Measurements from ENCODE around the gene UBE2C.

The UBE2C gene

DNA sequence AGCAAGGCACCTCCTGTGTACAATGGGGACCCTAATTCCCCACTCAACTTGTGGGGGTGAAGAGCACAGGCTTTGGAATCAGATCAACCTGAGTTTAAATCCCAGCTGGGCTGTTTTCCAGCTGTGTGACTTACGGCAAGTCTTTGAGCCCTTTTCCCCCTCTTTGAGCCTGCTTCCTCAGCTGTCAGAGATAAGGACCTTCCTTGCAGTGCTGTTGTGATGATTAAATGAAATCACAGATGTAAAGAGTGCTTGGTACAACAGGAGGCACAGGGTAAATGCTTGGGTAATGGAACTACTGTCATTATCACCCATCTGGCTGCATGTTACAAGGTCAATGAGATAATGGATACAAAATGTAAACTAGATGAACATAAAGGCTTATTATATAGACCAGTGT lies 24.4 kb downstream of the UBE2C start:
- Histone ChIP-seq H3K4me1 (ENCODE audit: control insufficient read depth, insufficient read depth, low read length) (peaks cover 20% of the 10 kb centered on the region), H3K9ac (ENCODE audit: low read length) (no peak overlapping the region), H3K36me3 (ENCODE audit: control insufficient read depth, insufficient read depth, low read length) (peaks cover 6% of the 10 kb centered on the region), H3K4me3 (ENCODE audit: low read length) (no peak overlapping the region), H3K27me3 (ENCODE audit: control insufficient read depth, insufficient read depth, low read length) (no peaks in the 10 kb centered on the region), H3K27ac (ENCODE audit: low read depth, low read length) (no peak overlapping the region)

DNA sequence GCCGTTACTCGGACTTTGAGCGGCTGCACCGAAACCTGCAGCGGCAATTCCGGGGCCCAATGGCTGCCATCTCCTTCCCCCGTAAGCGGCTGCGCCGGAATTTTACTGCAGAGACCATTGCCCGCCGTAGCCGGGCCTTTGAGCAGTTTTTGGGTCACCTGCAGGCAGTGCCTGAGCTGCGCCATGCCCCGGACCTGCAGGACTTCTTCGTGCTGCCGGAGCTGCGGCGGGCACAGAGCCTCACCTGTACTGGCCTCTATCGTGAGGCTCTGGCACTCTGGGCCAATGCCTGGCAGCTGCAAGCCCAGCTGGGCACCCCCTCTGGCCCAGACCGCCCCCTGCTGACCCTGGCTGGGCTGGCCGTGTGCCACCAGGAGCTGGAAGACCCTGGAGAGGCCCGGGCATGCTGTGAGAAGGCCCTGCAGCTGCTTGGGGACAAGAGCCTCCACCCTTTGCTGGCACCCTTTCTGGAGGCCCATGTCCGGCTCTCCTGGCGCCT lies 28.3 kb downstream of the UBE2C start:
- no peaks in the 10 kb centered on the region for H3K27me3 ChIP-seq (ENCODE audit: control insufficient read depth, insufficient read depth, low read length)
- no peak overlapping the region for H3K4me3 ChIP-seq (ENCODE audit: low read length)
- H3K27ac ChIP-seq (ENCODE audit: low read depth, low read length) = no peak overlapping the region
- H3K4me1 ChIP-seq (ENCODE audit: control insufficient read depth, insufficient read depth, low read length) = peaks cover 24% of the 10 kb centered on the region
- peaks cover 29% of the 10 kb centered on the region for H3K36me3 ChIP-seq (ENCODE audit: control insufficient read depth, insufficient read depth, low read length)
- H3K9ac ChIP-seq (ENCODE audit: low read length) = no peak overlapping the region

DNA sequence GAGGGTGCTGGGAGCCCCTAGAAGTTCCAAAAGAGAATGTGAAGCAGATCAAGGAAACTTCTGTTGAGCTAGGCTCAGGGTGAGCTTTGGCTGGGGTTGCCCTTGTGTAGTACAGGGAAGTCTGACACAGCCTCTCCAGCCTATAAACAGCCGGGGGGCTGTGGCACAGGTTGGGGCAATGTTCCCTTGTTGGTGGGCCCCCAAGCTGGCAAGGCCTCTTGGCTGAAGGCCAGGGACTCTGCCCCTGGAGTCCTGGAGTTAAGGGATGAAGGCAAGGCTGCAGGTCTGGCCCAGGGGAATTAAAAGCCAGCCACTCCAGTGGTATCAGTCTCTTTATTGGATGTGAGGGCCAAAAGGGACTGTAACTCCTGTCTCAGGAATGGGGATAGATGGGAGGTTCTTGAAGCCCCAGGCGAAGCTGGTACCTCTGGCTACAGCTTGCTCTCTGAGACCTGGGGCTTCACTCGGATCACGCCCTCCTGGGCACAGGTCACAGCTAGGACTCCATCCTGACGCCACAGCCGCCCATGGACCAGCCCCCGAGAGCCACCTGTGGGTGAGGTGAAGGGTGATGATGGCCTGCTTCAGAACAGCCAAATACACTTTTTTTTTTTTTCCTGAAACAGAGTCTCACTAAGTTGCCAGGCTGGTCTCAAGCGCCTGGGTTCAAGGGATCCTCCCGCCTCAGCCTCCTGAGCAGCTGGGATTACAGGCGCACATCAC lies 29.1 kb downstream of the UBE2C start:
- Histone ChIP-seq H3K4me3 (ENCODE audit: low read length) (no peak overlapping the region), H3K9ac (ENCODE audit: low read length) (no peak overlapping the region), H3K27me3 (ENCODE audit: control insufficient read depth, insufficient read depth, low read length) (no peaks in the 10 kb centered on the region), H3K4me1 (ENCODE audit: control insufficient read depth, insufficient read depth, low read length) (peaks cover 21% of the 10 kb centered on the region), H3K27ac (ENCODE audit: low read depth, low read length) (peak overlapping the region; percentile 70), H3K36me3 (ENCODE audit: control insufficient read depth, insufficient read depth, low read length) (peaks cover 29% of the 10 kb centered on the region)

DNA sequence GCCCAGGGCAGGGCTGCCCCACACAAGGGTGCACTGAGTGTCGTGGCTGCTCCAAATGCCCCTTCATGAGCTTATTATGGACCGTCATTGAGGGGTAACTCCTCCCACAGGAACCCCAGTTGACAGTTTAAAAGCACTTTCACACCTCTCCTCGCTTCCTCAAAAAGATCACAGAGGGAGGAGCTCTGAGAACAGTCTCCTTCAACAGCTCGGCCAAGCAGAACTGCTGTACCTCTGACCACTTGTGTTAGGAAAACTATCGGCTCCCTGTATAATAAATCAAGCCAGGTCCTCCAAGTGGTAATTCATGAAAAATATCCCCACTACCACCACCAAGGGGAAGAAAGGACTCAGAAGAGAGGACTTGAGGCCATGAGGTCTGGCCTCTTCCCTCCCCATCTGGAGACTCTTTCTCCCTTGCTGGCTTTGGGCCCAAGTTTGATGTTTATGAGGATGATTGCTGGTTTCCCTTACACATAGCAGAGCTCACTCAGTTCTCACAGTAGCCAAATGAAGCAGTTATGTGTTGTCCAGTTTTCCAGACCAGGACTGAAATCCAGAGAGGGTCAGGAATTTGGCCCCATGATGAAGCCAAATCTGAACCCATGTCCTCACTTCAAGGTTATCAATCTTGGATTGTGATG lies 29.8 kb downstream of the UBE2C start:
- peak overlapping the region; percentile 70 for H3K27ac ChIP-seq (ENCODE audit: low read depth, low read length)
- peaks cover 19% of the 10 kb centered on the region for H3K4me1 ChIP-seq (ENCODE audit: control insufficient read depth, insufficient read depth, low read length)
- H3K36me3 ChIP-seq (ENCODE audit: control insufficient read depth, insufficient read depth, low read length) = peaks cover 29% of the 10 kb centered on the region
- no peak overlapping the region for H3K4me3 ChIP-seq (ENCODE audit: low read length)
- H3K27me3 ChIP-seq (ENCODE audit: control insufficient read depth, insufficient read depth, low read length) = no peaks in the 10 kb centered on the region
- no peak overlapping the region for H3K9ac ChIP-seq (ENCODE audit: low read length)

DNA sequence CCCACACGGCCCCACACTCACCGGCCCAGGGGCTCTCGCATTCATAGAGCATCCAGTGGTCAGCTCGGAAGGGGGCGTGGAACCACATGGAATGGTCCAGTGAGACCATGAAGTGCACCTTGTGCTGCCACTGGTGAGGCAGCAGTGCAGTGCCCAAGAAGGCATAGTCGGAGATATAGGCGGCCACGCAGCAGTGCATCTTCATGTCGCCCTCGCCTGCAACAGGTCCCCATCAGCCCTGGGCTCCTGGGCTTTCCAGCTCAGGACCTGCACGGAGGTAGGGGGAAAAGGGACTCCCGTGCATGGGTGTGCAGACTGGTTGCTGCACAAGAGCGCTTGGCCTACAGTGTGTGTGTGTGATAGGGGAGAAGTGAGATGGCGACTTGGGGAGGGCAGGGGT lies 31.1 kb downstream of the UBE2C start:
- Histone ChIP-seq H3K36me3 (ENCODE audit: control insufficient read depth, insufficient read depth, low read length) (peaks cover 32% of the 10 kb centered on the region), H3K9ac (ENCODE audit: low read length) (no peak overlapping the region)

DNA sequence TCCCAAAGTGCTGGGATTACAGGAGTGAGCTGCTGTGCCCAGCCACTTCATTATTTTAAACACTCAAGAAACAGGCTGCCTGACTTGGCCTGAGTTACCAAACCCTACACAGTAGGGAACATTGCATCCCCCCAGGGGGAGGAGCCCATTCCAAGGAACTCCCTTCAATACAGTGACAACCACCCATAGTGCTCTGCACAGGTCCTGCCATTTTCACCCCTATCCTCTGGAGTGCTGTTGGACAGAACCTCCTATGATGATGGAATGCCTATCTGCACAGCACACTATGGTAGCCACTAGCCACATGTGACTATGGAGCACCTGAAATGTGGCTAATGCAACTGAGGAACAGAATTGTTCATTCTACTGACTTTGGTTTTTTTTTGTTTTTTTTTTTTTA lies 33.0 kb downstream of the UBE2C start:
- H3K36me3 ChIP-seq (ENCODE audit: control insufficient read depth, insufficient read depth, low read length) = peaks cover 33% of the 10 kb centered on the region
- no peak overlapping the region for H3K9ac ChIP-seq (ENCODE audit: low read length)
- H3K27ac ChIP-seq (ENCODE audit: low read depth, low read length) = no peak overlapping the region
- no peaks in the 10 kb centered on the region for H3K27me3 ChIP-seq (ENCODE audit: control insufficient read depth, insufficient read depth, low read length)
- peaks cover 19% of the 10 kb centered on the region for H3K4me1 ChIP-seq (ENCODE audit: control insufficient read depth, insufficient read depth, low read length)
- H3K4me3 ChIP-seq (ENCODE audit: low read length) = no peak overlapping the region

More for the DNA sequence above, 31.1 kb downstream of the UBE2C start:
- Histone ChIP-seq H3K27ac (ENCODE audit: low read depth, low read length) (no peak overlapping the region), H3K4me1 (ENCODE audit: control insufficient read depth, insufficient read depth, low read length) (peaks cover 19% of the 10 kb centered on the region), H3K4me3 (ENCODE audit: low read length) (no peak overlapping the region), H3K27me3 (ENCODE audit: control insufficient read depth, insufficient read depth, low read length) (no peaks in the 10 kb centered on the region)

DNA sequence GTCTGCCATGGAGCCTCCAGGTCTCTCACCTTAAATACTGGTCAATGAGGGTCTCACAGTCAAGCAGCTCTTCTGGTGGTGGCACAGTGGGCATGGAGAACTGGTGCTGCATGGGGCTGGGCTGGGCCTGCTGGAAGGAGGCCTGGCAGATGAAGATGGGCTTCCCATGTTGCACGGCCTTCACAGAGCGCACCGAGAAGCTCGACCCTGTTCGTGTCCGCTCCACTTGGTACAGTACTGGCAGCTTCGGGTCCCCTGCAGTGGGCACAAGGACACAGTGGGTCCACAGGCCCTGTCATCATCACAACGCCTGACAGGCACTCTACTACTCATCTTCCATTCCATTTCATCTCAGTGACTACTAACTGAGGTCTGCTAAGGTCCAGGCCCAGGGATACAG lies 36.0 kb downstream of the UBE2C start:
- Histone ChIP-seq H3K9ac (ENCODE audit: low read length) (peak overlapping the region; percentile 11), H3K27me3 (ENCODE audit: control insufficient read depth, insufficient read depth, low read length) (no peaks in the 10 kb centered on the region), H3K36me3 (ENCODE audit: control insufficient read depth, insufficient read depth, low read length) (peaks cover 23% of the 10 kb centered on the region), H3K4me3 (ENCODE audit: low read length) (no peak overlapping the region), H3K4me1 (ENCODE audit: control insufficient read depth, insufficient read depth, low read length) (peaks cover 3% of the 10 kb centered on the region), H3K27ac (ENCODE audit: low read depth, low read length) (no peak overlapping the region)

DNA sequence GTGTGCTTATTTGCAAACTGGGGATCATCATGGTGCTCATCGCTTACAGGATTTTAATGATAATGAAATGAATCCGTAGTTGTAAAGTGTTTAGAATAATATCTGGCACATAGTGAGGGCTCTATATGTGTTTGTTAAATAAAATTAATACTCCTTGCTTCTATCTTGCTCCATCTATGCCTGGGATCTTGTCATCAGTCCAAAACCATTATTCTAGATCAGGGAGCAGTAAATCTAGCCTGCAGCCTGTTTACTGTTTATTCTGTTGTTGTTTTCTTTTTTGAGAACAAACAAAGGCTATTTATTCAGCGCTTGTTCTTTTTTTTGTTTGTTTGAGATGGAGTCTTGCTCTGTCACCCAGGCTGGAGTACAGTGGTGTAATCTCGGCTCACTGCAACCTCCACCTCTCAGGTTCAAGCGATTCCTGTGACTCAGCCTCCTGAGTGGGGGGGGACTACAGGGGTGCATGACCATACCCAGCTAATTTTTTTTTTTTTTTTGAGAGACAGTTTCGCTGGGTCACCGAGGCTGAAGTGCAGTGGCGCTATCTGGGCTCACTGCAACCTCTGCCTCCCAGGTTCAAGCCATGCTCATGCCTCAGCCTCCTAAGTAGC lies 36.6 kb downstream of the UBE2C start:
- Histone ChIP-seq H3K27me3 (ENCODE audit: control insufficient read depth, insufficient read depth, low read length) (no peaks in the 10 kb centered on the region), H3K9ac (ENCODE audit: low read length) (no peak overlapping the region), H3K36me3 (ENCODE audit: control insufficient read depth, insufficient read depth, low read length) (peaks cover 17% of the 10 kb centered on the region), H3K4me3 (ENCODE audit: low read length) (no peak overlapping the region), H3K27ac (ENCODE audit: low read depth, low read length) (no peak overlapping the region), H3K4me1 (ENCODE audit: control insufficient read depth, insufficient read depth, low read length) (no peaks in the 10 kb centered on the region)

DNA sequence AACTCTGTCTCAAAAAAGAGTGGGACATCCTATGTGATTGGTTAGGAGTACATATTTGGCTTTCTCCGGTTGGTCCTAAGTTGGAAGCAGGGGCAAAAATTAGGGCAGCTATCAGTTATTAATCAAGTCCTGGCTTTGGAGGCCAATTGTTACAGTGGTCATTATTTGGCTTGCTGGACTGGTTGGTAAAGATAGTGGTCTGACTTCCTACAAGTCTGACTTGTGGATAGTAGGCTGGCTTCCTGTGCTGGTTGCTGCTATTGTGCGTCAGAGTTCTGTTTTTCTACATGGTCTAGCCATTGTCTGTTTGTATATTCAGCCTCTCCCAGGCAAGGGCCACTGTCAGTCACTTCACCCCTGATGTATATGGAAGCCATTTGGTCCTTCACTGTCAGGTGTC lies 37.8 kb downstream of the UBE2C start:
- Histone ChIP-seq H3K36me3 (ENCODE audit: control insufficient read depth, insufficient read depth, low read length) (peaks cover 7% of the 10 kb centered on the region), H3K27ac (ENCODE audit: low read depth, low read length) (no peak overlapping the region), H3K4me3 (ENCODE audit: low read length) (no peak overlapping the region), H3K27me3 (ENCODE audit: control insufficient read depth, insufficient read depth, low read length) (no peaks in the 10 kb centered on the region), H3K9ac (ENCODE audit: low read length) (no peak overlapping the region), H3K4me1 (ENCODE audit: control insufficient read depth, insufficient read depth, low read length) (peaks cover 5% of the 10 kb centered on the region)

DNA sequence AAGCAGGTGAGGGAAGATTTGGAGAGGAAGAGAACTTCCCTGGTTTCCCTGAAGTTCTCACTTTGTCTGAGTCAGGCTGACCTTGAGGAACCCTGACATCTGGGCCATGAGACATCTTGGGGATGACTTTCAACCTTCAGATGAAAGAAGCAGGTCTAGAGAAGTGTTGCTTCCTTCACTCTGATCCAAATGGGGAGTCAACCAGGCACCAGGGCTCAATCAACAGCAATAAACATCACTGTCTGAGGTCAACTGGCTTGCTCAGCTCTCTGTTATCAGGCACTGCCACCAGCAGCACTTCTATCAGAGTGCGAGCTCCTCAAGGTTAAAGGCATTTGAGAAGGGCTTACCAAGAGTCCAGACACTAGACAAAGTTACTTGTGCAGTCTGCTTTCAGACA lies 38.5 kb downstream of the UBE2C start:
- Histone ChIP-seq H3K4me1 (ENCODE audit: control insufficient read depth, insufficient read depth, low read length) (peaks cover 9% of the 10 kb centered on the region), H3K9ac (ENCODE audit: low read length) (no peak overlapping the region), H3K36me3 (ENCODE audit: control insufficient read depth, insufficient read depth, low read length) (peaks cover 4% of the 10 kb centered on the region), H3K4me3 (ENCODE audit: low read length) (no peak overlapping the region), H3K27ac (ENCODE audit: low read depth, low read length) (no peak overlapping the region), H3K27me3 (ENCODE audit: control insufficient read depth, insufficient read depth, low read length) (no peaks in the 10 kb centered on the region)

DNA sequence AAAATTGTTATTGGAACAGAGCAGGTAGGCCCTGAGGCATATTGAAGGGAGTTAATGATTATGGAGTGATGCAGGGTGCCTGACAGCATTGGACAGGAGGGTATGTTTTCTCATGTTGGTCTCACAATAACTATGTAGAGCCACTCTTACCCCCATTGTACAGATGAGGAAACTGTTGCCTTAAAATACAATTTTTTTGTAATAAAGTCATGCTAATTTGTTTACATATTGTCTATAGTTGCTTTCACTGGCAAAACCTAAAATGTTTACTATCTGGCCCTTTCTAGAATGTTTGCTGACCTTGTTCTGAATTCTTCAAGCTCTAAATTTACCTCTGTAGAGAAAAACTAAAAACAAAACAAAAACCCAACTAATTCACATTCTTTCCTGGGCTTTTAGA lies 39.1 kb downstream of the UBE2C start:
- Histone ChIP-seq H3K27me3 (ENCODE audit: control insufficient read depth, insufficient read depth, low read length) (no peaks in the 10 kb centered on the region), H3K9ac (ENCODE audit: low read length) (no peak overlapping the region), H3K36me3 (ENCODE audit: control insufficient read depth, insufficient read depth, low read length) (peaks cover 4% of the 10 kb centered on the region), H3K27ac (ENCODE audit: low read depth, low read length) (no peak overlapping the region), H3K4me3 (ENCODE audit: low read length) (no peak overlapping the region), H3K4me1 (ENCODE audit: control insufficient read depth, insufficient read depth, low read length) (peaks cover 14% of the 10 kb centered on the region)

DNA sequence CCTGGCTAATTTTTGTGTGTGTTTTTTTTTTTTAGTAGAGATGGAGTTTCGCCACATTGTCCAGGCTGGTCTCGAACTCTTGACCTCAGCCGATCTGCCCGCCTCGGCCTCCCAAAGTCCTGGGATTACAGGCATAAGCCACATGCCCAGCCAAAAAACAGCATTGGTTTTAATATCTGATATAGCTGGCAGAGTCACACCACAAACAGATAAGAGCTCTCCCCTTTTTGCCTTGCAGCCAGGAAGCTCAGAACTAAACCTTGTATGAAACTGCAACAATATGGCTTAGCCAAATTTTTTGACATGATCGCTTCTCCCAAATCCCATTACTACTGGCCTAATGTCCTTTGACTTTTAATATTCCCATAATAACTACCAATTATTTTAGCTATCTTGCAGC lies 39.9 kb downstream of the UBE2C start:
- H3K36me3 ChIP-seq (ENCODE audit: control insufficient read depth, insufficient read depth, low read length) = peaks cover 4% of the 10 kb centered on the region
- no peak overlapping the region for H3K4me3 ChIP-seq (ENCODE audit: low read length)
- no peak overlapping the region for H3K27ac ChIP-seq (ENCODE audit: low read depth, low read length)
- peaks cover 14% of the 10 kb centered on the region for H3K4me1 ChIP-seq (ENCODE audit: control insufficient read depth, insufficient read depth, low read length)
- H3K9ac ChIP-seq (ENCODE audit: low read length) = no peak overlapping the region
- no peaks in the 10 kb centered on the region for H3K27me3 ChIP-seq (ENCODE audit: control insufficient read depth, insufficient read depth, low read length)

Data from rectal smooth muscle tissue (tissue), 1 donor.